ENCODE results near the gene SALL1. TPM values are rescaled to one million over a fixed set of nuclear protein-coding genes. Genes with fewer than 3 reads are reported as not detected.

SALL1 gene
- not detected for total RNA-seq
- polyA plus RNA-seq: not detected

DNA sequence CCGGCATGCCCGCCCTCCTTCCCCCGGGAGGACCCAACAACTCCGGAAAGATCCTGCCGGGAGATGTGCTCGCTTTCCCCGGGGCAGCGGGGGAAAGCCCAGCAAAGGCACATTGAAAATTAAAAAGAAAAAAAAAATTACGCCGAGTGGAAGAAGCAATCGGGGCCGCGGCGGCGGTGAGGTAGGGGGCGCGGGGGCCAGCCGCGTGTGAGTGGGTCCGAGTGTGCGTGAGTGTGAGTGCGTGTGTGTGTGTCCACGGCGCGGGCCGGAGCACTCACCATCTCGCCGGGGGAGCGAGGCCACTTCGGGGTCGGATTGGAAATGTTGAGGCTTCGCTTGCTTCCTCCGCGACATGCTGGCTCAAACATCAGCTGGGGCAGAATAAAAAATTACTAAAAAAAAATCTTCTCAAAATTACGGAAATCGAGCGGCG lies at the start of gene SALL1:
SALL1 (minus strand) TSS at position 383 of the 433 bp plus-strand sequence; CDS start at position 354, 29 bp downstream.
- no peak within 1 kb of the TSS for H3K4me3 Mint-ChIP-seq
- ChIA-PET POLR2A (no interaction called here), CTCF (no interaction called here)
- no peaks in the 10 kb centered on the region for H3K36me3 ChIP-seq (ENCODE audit: insufficient read depth, low read length)
- no peaks in the 10 kb centered on the region for H3K4me1 ChIP-seq (ENCODE audit: insufficient read depth, low read length)
- H3K27me3 ChIP-seq (ENCODE audit: insufficient read depth, low read length, poor library complexity, severe bottlenecking): peaks cover 5% of the 10 kb centered on the region
- no peak within 1 kb of the TSS for H3K4me3 ChIP-seq (ENCODE audit: low read length)
- no peaks in the 10 kb centered on the region for H3K9me3 ChIP-seq (ENCODE audit: low read length)
- no peak within 1 kb of the TSS for H3K27ac ChIP-seq (ENCODE audit: low read depth, low read length)
- peaks cover 0 to 14% (median 8%) of the 10 kb centered on the region in 5 donors for H3K9me3 Mint-ChIP-seq
- no peaks in the 10 kb centered on the region for H3K36me3 Mint-ChIP-seq
- no peak for DNase-seq
- H3K27me3 Mint-ChIP-seq: peaks cover 42 to 59% of the 10 kb centered on the region in 2 donors
- no peak within 1 kb of the TSS for H3K27ac Mint-ChIP-seq
- peaks cover 3 to 6% (median 4%) of the 10 kb centered on the region in 3 donors for H3K4me1 Mint-ChIP-seq

DNA sequence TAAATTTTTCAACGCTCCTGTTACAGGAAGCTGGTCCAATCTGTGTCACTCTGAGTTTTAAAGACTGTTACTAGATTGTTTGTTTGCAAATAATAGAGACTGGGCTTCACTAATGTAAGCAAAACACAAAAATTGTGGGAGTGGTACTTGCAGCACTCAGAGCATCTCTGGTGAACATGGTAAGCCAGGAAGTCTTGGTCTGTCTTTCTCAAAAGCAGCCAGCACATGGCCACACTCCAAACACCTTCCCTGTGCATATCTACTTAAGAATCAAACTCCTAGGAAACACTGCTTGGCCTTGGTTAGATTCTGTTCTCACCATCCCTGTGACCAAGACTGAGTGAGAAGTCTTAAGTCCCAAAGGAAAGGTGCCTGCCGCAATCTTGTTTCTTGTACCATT lies 49.7 kb upstream of the SALL1 start:
- POLR2A ChIA-PET: no interaction called here

DNA sequence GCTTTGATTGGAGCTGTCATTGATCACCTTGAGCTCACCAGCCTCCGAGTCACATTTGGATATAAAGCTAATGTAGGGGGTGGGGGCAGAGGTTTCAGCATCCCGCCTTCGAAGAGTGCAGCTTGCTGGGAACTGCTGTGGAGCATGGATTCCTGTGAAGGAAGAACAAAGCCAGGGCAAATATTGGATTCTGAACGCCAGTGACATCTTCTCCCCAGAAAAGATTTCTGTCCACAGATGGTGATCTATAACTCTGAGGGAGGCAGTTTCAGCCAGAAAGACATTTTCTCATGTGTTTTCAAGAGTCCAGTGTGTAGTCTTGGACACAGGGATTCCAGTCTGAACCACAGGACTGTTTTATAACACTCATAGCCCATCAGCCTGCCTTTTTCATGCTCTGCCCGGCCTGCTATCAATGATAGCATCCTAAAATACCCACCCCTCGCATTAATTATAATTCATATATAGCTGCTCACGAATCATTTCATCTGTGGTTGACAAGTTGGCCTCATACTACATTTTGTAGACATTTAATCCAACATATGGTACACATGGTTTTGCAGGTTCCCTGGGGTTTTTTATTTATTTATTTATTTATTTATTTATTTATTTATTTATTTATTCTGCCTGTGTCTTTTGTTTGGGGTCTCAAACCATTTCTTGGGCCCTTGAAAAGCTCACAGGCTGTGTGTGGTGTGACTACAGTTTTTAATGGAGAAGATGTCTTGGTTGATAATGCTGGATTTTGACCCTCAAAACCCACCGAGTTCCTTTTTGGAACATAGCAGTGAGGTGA lies 47.1 kb upstream of the SALL1 start:
- Mint-ChIP-seq H3K4me1 (no peaks in the 10 kb centered on the region), H3K27ac (no peak overlapping the region), H3K36me3 (no peaks in the 10 kb centered on the region), H3K4me3 (no peak overlapping the region), H3K9me3 (peaks cover 10 to 14% (median 11%) of the 10 kb centered on the region in 5 donors), H3K27me3 (no peaks in the 10 kb centered on the region)
- POLR2A ChIA-PET: no interaction called here
- CTCF ChIA-PET: no interaction called here
- Histone ChIP-seq H3K9me3 (ENCODE audit: low read length) (no peaks in the 10 kb centered on the region), H3K4me1 (ENCODE audit: insufficient read depth, low read length) (no peaks in the 10 kb centered on the region), H3K36me3 (ENCODE audit: insufficient read depth, low read length) (no peaks in the 10 kb centered on the region), H3K27me3 (ENCODE audit: insufficient read depth, low read length, poor library complexity, severe bottlenecking) (no peaks in the 10 kb centered on the region), H3K27ac (ENCODE audit: low read depth, low read length) (no peak overlapping the region), H3K4me3 (ENCODE audit: low read length) (no peak overlapping the region)
- no peak for DNase-seq

More for the DNA sequence above, 49.7 kb upstream of the SALL1 start:
- Mint-ChIP-seq H3K36me3 (no peaks in the 10 kb centered on the region), H3K4me3 (no peak overlapping the region), H3K4me1 (no peaks in the 10 kb centered on the region), H3K27me3 (no peaks in the 10 kb centered on the region), H3K27ac (no peak overlapping the region), H3K9me3 (peaks cover 9 to 19% (median 15%) of the 10 kb centered on the region in 5 donors)
- Histone ChIP-seq H3K4me3 (ENCODE audit: low read length) (no peak overlapping the region), H3K9me3 (ENCODE audit: low read length) (no peaks in the 10 kb centered on the region), H3K4me1 (ENCODE audit: insufficient read depth, low read length) (no peaks in the 10 kb centered on the region), H3K27me3 (ENCODE audit: insufficient read depth, low read length, poor library complexity, severe bottlenecking) (no peaks in the 10 kb centered on the region), H3K27ac (ENCODE audit: low read depth, low read length) (no peak overlapping the region), H3K36me3 (ENCODE audit: insufficient read depth, low read length) (no peaks in the 10 kb centered on the region)
- no peak for DNase-seq
- CTCF ChIA-PET: no interaction called here

DNA sequence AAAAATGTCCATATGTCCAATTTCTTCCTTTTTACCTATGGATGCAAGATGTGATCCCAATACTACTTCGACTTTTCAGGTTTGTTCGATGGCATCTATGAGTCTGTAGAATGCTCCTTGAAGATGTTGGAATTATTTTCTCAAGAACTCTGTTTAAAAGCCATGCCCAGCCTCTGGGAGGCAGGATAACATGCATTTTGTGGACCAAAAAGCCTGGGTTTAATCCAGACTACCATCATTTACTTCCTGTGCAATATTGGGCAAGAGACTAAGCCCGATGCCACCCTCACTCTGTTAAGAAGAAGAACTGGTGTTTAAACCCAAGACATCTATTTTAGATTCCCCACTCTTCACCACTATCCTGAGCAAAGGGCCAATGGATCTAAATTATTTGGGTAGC lies 42.8 kb upstream of the SALL1 start:
- Histone ChIP-seq H3K4me1 (ENCODE audit: insufficient read depth, low read length) (no peaks in the 10 kb centered on the region), H3K4me3 (ENCODE audit: low read length) (no peak overlapping the region), H3K9me3 (ENCODE audit: low read length) (no peaks in the 10 kb centered on the region), H3K36me3 (ENCODE audit: insufficient read depth, low read length) (no peaks in the 10 kb centered on the region), H3K27me3 (ENCODE audit: insufficient read depth, low read length, poor library complexity, severe bottlenecking) (no peaks in the 10 kb centered on the region), H3K27ac (ENCODE audit: low read depth, low read length) (no peak overlapping the region)
- POLR2A ChIA-PET: no interaction called here
- peaks cover 0 to 6% (median 0%) of the 10 kb centered on the region in 5 donors for H3K9me3 Mint-ChIP-seq
- DNase-seq: no peak
- H3K27me3 Mint-ChIP-seq: peaks cover 0 to 1% of the 10 kb centered on the region in 2 donors
- H3K4me3 Mint-ChIP-seq: no peak overlapping the region
- CTCF ChIA-PET: no interaction called here
- H3K4me1 Mint-ChIP-seq: no peaks in the 10 kb centered on the region
- no peak overlapping the region for H3K27ac Mint-ChIP-seq
- H3K36me3 Mint-ChIP-seq: no peaks in the 10 kb centered on the region

DNA sequence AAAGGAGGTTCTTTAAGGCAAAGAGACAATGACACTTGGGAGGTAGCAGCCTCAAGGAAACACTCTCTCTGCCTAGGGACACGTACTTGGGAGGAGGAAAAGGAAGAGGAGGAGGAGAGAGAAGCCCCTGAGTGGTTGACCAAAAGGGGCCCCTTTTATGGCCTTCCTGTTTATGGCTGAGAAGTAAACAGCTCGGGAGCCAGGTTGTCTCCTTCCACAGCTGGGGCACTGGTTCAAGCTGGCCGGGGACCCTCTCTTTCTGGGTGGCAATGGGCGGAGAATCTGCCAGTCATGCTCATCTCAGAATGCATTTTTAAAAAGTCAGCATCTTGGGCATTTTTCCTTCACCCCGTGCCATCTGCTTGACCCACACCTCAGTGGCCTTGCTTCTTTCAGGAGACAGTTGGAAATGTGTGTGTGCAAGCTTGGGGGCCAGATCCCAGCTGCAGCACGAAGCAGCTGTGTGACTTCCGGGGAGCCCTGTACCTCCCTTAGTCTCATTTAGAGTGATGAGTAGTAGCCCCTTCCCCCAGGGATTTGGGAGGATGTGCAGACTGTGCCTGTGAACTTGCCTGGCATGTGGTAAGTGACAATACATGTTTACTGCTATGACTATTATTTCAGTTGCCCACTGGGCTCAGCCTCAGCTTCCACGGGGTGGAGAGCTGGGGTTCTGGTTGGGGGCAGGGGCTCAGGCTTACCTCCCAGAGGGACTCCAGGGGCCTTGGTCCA lies 33.8 kb upstream of the SALL1 start:
- POLR2A ChIA-PET: no interaction called here
- no peaks in the 10 kb centered on the region for H3K4me1 Mint-ChIP-seq
- no peaks in the 10 kb centered on the region for H3K36me3 ChIP-seq (ENCODE audit: insufficient read depth, low read length)
- no peak overlapping the region for H3K4me3 ChIP-seq (ENCODE audit: low read length)
- CTCF ChIA-PET: no interaction called here
- no peaks in the 10 kb centered on the region for H3K9me3 ChIP-seq (ENCODE audit: low read length)
- H3K4me3 Mint-ChIP-seq: no peak overlapping the region
- no peak for DNase-seq
- peaks cover 0 to 5% (median 0%) of the 10 kb centered on the region in 5 donors for H3K9me3 Mint-ChIP-seq
- H3K4me1 ChIP-seq (ENCODE audit: insufficient read depth, low read length): no peaks in the 10 kb centered on the region
- peaks cover 0 to 1% of the 10 kb centered on the region in 2 donors for H3K27me3 Mint-ChIP-seq
- no peaks in the 10 kb centered on the region for H3K36me3 Mint-ChIP-seq
- no peak overlapping the region for H3K27ac Mint-ChIP-seq
- H3K27ac ChIP-seq (ENCODE audit: low read depth, low read length): no peak overlapping the region
- H3K27me3 ChIP-seq (ENCODE audit: insufficient read depth, low read length, poor library complexity, severe bottlenecking): no peaks in the 10 kb centered on the region

DNA sequence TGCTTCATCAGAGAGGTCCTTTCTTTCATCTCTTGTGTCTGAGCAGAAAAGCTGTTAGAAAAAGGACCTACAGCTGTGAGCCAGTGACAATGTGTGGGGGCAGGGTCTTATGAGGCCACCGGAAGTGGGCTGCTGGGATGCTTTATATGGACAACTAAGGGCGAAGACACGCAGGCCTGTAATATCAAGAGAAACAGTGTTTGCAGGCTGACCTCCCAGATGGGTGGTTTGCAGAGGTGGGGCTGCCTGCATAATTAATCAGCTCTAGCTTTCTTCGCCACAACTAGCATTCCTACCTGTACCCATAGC lies 30.4 kb upstream of the SALL1 start:
- Histone ChIP-seq H3K4me3 (ENCODE audit: low read length) (no peak overlapping the region), H3K36me3 (ENCODE audit: insufficient read depth, low read length) (no peaks in the 10 kb centered on the region), H3K27ac (ENCODE audit: low read depth, low read length) (no peak overlapping the region), H3K9me3 (ENCODE audit: low read length) (no peaks in the 10 kb centered on the region), H3K4me1 (ENCODE audit: insufficient read depth, low read length) (no peaks in the 10 kb centered on the region), H3K27me3 (ENCODE audit: insufficient read depth, low read length, poor library complexity, severe bottlenecking) (no peaks in the 10 kb centered on the region)
- CTCF ChIA-PET: no interaction called here
- Mint-ChIP-seq H3K4me3 (no peak overlapping the region), H3K9me3 (peaks cover 0 to 3% (median 0%) of the 10 kb centered on the region in 5 donors), H3K36me3 (no peaks in the 10 kb centered on the region), H3K27me3 (peaks cover 0 to 1% of the 10 kb centered on the region in 2 donors), H3K27ac (no peak overlapping the region), H3K4me1 (no peaks in the 10 kb centered on the region)
- POLR2A ChIA-PET: no interaction called here
- no peak for DNase-seq

DNA sequence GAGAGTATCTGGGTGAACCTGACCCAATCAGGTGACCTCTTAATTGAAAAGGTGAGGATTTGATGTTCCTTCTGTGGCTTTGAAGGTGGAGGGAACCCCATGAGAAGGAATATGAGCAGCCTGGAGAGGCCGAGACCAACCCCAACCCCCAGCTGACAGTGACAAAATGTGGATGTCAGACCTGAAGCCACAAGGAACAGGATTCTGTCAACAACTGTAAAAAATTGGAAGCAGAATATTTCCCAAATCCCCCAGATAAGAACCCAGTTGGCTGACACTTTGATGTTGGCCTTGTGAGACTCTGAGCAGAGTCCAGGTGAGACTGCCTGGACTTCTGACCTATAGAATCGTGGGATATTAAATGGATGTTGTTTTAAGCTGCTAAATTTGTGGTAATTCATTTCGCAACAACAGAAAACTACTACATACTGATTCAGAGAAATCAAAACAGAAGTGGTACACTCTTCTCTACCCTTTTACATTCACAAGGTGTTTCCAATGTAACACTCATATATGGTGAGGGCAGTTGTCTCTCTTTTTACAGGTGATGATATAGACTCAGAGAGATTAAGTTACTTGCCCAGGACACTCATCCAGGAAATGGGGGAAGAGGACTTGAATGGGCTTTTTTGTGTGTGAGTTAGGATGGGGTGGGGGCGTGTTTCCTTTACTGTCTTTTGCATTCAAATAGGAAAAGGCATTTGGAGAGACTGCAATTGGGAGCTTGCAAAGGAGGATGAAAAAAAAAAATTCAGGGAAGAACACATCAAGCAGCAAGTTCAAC lies 29.8 kb upstream of the SALL1 start:
- CTCF ChIA-PET: no interaction called here

DNA sequence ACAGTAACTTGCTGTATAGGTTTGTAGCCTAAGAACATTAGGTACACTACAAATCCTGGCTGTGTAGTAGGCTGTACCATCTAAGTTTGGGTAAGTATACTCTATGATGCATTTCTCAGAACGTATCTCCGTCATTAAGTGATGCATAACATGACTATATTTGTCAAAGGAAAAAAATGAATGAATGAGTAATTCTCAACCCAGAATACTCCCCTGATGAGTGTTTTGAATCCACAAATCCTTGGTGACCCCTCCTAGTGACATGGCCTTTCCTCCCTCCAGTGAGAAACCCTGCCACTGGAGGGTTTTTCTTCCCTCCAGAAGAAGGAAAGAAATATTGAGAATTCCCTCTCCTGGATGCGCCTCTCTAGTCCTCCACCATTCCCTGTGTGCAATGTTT lies 24.0 kb upstream of the SALL1 start:
- Histone ChIP-seq H3K36me3 (ENCODE audit: insufficient read depth, low read length) (no peaks in the 10 kb centered on the region), H3K9me3 (ENCODE audit: low read length) (no peaks in the 10 kb centered on the region), H3K4me3 (ENCODE audit: low read length) (no peak overlapping the region), H3K27me3 (ENCODE audit: insufficient read depth, low read length, poor library complexity, severe bottlenecking) (no peaks in the 10 kb centered on the region), H3K4me1 (ENCODE audit: insufficient read depth, low read length) (no peaks in the 10 kb centered on the region), H3K27ac (ENCODE audit: low read depth, low read length) (no peak overlapping the region)
- no peaks in the 10 kb centered on the region for H3K4me1 Mint-ChIP-seq
- ChIA-PET POLR2A (no interaction called here), CTCF (no interaction called here)
- no peak overlapping the region for H3K27ac Mint-ChIP-seq
- DNase-seq: no peak
- H3K27me3 Mint-ChIP-seq: peaks cover 0 to 3% of the 10 kb centered on the region in 2 donors
- no peaks in the 10 kb centered on the region for H3K36me3 Mint-ChIP-seq
- H3K9me3 Mint-ChIP-seq: peaks cover 0 to 6% (median 4%) of the 10 kb centered on the region in 5 donors
- no peak overlapping the region for H3K4me3 Mint-ChIP-seq

More for the DNA sequence above, 29.8 kb upstream of the SALL1 start:
- Mint-ChIP-seq H3K4me3 (no peak overlapping the region), H3K9me3 (peaks cover 0 to 3% (median under 1%) of the 10 kb centered on the region in 5 donors), H3K4me1 (no peaks in the 10 kb centered on the region), H3K27me3 (peaks cover 0 to 1% of the 10 kb centered on the region in 2 donors), H3K27ac (no peak overlapping the region), H3K36me3 (no peaks in the 10 kb centered on the region)
- no peak overlapping the region for H3K4me3 ChIP-seq (ENCODE audit: low read length)
- no peaks in the 10 kb centered on the region for H3K27me3 ChIP-seq (ENCODE audit: insufficient read depth, low read length, poor library complexity, severe bottlenecking)
- H3K4me1 ChIP-seq (ENCODE audit: insufficient read depth, low read length): no peaks in the 10 kb centered on the region
- no peak overlapping the region for H3K27ac ChIP-seq (ENCODE audit: low read depth, low read length)
- H3K9me3 ChIP-seq (ENCODE audit: low read length): no peaks in the 10 kb centered on the region
- POLR2A ChIA-PET: no interaction called here
- H3K36me3 ChIP-seq (ENCODE audit: insufficient read depth, low read length): no peaks in the 10 kb centered on the region
- DNase-seq: no peak

Measured in CD8-positive, alpha-beta memory T cell (primary cell).